Endodermal cell (in vitro differentiated cells): ENCODE results near the gene CCDC85B. TPM values are rescaled to one million over a fixed set of nuclear protein-coding genes. Genes with fewer than 3 reads are reported as not detected.

Experiments
- DNase-seq: peaks from one replicate; pipeline ENCODE4 v3.0.0-alpha.2; 2017
- H3K27ac ChIP-seq: 2 replicates; pipeline ENCODE4 v1.5.1; 2013; ENCODE audit warnings: mild to moderate bottlenecking, low read depth, low read length, moderate library complexity
- H3K27me3 ChIP-seq: 2 replicates; pipeline ENCODE4 v1.6.1; 2013; ENCODE audit warnings: mild to moderate bottlenecking, low read length, moderate library complexity; ENCODE audit not compliant: insufficient read depth, control insufficient read depth, poor library complexity, severe bottlenecking
- H3K36me3 ChIP-seq: 2 replicates; pipeline ENCODE4 v1.7.0; 2013; ENCODE audit warnings: mild to moderate bottlenecking, low read length, moderate library complexity; ENCODE audit not compliant: control insufficient read depth, insufficient read depth
- H3K4me1 ChIP-seq: one replicate; pipeline ENCODE4 v1.7.0; 2013; ENCODE audit warnings: low read length; ENCODE audit not compliant: control insufficient read depth, insufficient read depth
- H3K4me3 ChIP-seq: 2 replicates; pipeline ENCODE4 v1.5.1; 2013; ENCODE audit warnings: mild to moderate bottlenecking, low read length, moderate library complexity
- H3K9ac ChIP-seq: 2 replicates; pipeline ENCODE4 v1.6.1; 2013; ENCODE audit warnings: mild to moderate bottlenecking, low read length, moderate library complexity; ENCODE audit not compliant: poor library complexity, severe bottlenecking; ENCODE audit errors: extremely low read depth
- H3K9me3 ChIP-seq: 2 replicates; pipeline ENCODE4 v1.6.1; 2013; ENCODE audit warnings: mild to moderate bottlenecking, low read length, moderate library complexity; ENCODE audit not compliant: control insufficient read depth
- H3K27ac Mint-ChIP-seq: 2 replicates; pipeline ENCODE4 v1.8.0; 2020; ENCODE audit warnings: mixed read lengths
- H3K27me3 Mint-ChIP-seq: 2 replicates; pipeline ENCODE4 v1.8.0; 2021; ENCODE audit warnings: mild to moderate bottlenecking, mixed read lengths; ENCODE audit not compliant: insufficient read depth
- H3K36me3 Mint-ChIP-seq: 2 replicates; pipeline ENCODE4 v1.8.0; 2020; ENCODE audit warnings: low read depth, mixed read lengths
- H3K4me1 Mint-ChIP-seq: 2 replicates; pipeline ENCODE4 v1.8.0; 2020; ENCODE audit warnings: mixed read lengths
- H3K4me3 Mint-ChIP-seq: 2 replicates; pipeline ENCODE4 v1.8.0; 2020; ENCODE audit warnings: mild to moderate bottlenecking, moderate library complexity, mixed read lengths
- H3K9me3 Mint-ChIP-seq: 2 replicates; pipeline ENCODE4 v1.8.0; 2020; ENCODE audit warnings: mild to moderate bottlenecking, mixed read lengths
- CTCF ChIP-seq: fragments of 200-600 bp; sonication (generic); conservative IDR thresholded peaks from 2 replicates; pipeline ENCODE4 v1.5.0; 2021; ENCODE audit warnings: antibody characterized with exemption, mild to moderate bottlenecking
- WGBS, 2 experiments: methylation state at CpG; one replicate each; pipeline versions ENCODE4 v1.1.5 to v1.1.7; 2013; ENCODE audit warnings: missing lambda C conversion rate in 2 of 2, mixed read lengths in 1 of 2; ENCODE audit not compliant: insufficient coverage in 1 of 2, insufficient read length in 1 of 2; 5-methylcytosine and 5-hydroxymethylcytosine counted together
- total RNA-seq, 2 donors: library from RNA; stranded (reverse); fragmentation: NEBNext Ultra II Directional in 1 of 2; extraction: Animal tissue kit (Norgen Biotek cat#: 25700) in 1 of 2; gene quantifications; 2 replicates in 1 of 2; 3 replicates in 1 of 2; pipeline ENCODE4 v1.2.1, GENCODE V29; 2021

Gene CCDC85B
- total RNA-seq, 2 donors from 2014 or later: 18.2 to 23.9 TPM

DNA sequence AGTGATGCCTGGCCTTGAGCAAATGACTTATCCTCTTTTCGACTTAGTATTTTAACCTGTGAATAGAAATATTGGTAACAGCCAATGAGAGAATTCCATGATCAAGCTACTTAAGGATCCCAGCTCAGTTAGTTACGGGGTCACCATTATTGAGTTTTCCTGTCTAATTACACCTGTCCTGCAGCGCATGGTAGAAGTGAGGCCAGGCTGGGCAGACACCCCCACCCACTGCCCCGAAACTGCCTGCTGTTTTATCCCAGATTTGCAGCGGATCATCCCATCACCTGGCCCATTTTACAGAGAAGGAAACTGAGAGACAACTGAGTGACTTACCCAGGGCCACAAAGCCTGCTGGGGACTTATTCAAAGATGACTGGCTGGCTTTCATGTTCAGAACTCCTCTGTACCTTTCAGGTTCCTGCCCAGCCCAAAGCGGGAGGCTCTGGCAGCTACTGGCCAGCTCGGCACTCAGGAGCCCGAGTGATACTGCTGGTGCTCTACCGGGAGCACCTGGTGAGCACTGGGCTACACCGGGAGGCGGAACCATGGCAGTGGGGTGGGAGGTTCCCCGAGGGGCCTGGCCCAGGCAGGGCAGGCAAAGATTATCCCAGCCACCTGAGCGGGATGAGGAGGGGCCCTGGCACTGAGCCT is 28.8 kb upstream of the CCDC85B start:
- Mint-ChIP-seq H3K4me3 (peak overlapping the region; percentile 88), H3K4me1 (peaks cover 14% of the 10 kb centered on the region), H3K9me3 (no peaks in the 10 kb centered on the region), H3K27me3 (no peaks in the 10 kb centered on the region), H3K36me3 (peaks cover 40% of the 10 kb centered on the region), H3K27ac (peak overlapping the region; percentile 91)
- peak; percentile 42 for DNase-seq
- Histone ChIP-seq H3K36me3 (peaks cover 51% of the 10 kb centered on the region), H3K27me3 (no peaks in the 10 kb centered on the region), H3K4me1 (peaks cover 10% of the 10 kb centered on the region), H3K27ac (no peak overlapping the region), H3K9ac (peak overlapping the region; percentile 64), H3K9me3 (no peaks in the 10 kb centered on the region), H3K4me3 (peak overlapping the region; percentile 97)
- no peak for TF ChIP-seq CTCF
- 89 to 94% methylated on average over 9 to 13 of the region's 13 CpGs for WGBS, 2 experiments

GRCh38 chr11:65862191-65862735 is 28.2 kb upstream of the CCDC85B start:
- peak overlapping the region; percentile 61 for H3K27ac Mint-ChIP-seq
- TF ChIP-seq CTCF: no peak
- H3K27me3 Mint-ChIP-seq: no peaks in the 10 kb centered on the region
- H3K9me3 ChIP-seq: no peaks in the 10 kb centered on the region
- H3K9me3 Mint-ChIP-seq: no peaks in the 10 kb centered on the region
- no peak overlapping the region for H3K9ac ChIP-seq
- H3K4me1 Mint-ChIP-seq: peaks cover 15% of the 10 kb centered on the region
- no peaks in the 10 kb centered on the region for H3K27me3 ChIP-seq
- no peak for DNase-seq
- H3K36me3 Mint-ChIP-seq: peaks cover 43% of the 10 kb centered on the region
- no peak overlapping the region for H3K4me3 ChIP-seq
- H3K36me3 ChIP-seq: peaks cover 53% of the 10 kb centered on the region
- peaks cover 10% of the 10 kb centered on the region for H3K4me1 ChIP-seq
- no peak overlapping the region for H3K27ac ChIP-seq
- H3K4me3 Mint-ChIP-seq: peak overlapping the region; percentile 88
- 73 to 86% methylated on average over 3 to 5 of the region's 5 CpGs for WGBS, 2 experiments

DNA sequence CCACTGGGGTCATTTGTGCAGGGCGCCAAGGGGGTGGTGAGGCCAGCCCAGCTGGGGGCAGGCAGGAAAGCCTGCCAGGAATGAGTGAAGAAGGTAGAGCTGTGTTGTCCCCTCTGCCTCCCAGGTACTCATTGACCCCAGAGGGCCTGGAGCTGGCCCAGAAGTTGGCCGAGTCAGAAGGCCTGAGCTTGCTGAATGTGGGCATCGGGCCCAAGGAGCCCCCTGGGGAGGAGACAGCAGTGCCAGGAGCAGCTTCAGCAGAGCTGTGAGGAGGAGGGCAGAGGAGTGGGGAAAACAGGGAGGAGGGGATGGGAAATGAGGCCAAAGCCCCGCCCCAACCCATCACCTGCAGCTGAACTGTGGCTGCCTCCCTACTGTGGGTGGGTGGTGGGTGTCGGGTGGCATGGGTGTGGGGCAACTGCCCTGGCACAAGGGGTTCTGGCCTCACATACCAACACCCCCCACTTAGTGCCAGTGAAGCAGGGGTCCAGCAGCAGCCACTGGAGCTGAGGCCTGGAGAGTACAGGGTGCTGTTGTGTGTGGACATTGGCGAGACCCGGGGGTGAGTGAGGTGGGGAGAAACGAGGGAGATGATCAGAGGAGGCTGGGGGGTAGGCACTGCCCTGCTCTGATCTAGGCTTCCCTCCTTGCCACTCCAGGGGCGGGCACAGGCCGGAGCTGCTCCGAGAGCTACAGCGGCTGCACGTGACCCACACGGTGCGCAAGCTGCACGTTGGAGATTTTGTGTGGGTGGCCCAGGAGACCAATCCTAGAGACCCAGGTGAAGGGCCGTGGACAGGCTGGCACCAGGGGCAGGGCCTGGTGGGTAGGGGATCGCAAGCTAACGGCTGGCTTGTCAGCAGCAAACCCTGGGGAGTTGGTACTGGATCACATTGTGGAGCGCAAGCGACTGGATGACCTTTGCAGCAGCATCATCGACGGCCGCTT is 27.3 kb upstream of the CCDC85B start:
- H3K4me1 Mint-ChIP-seq: peaks cover 17% of the 10 kb centered on the region
- no peaks in the 10 kb centered on the region for H3K9me3 ChIP-seq
- H3K27ac ChIP-seq: no peak overlapping the region
- 91 to 97% methylated on average over 19 to 22 of the region's 24 CpGs for WGBS, 2 experiments
- no peaks in the 10 kb centered on the region for H3K9me3 Mint-ChIP-seq
- H3K4me3 Mint-ChIP-seq: peak overlapping the region; percentile 35
- no peaks in the 10 kb centered on the region for H3K27me3 Mint-ChIP-seq
- H3K36me3 ChIP-seq: peaks cover 61% of the 10 kb centered on the region
- peaks cover 10% of the 10 kb centered on the region for H3K4me1 ChIP-seq
- H3K4me3 ChIP-seq: no peak overlapping the region
- H3K36me3 Mint-ChIP-seq: peaks cover 47% of the 10 kb centered on the region
- H3K27ac Mint-ChIP-seq: peak overlapping the region; percentile 61
- H3K9ac ChIP-seq: no peak overlapping the region
- H3K27me3 ChIP-seq: no peaks in the 10 kb centered on the region
- TF ChIP-seq CTCF: no peak
- DNase-seq: no peak
